Kidney tubule cell (primary cell): ENCODE measurements around the gene LMX1A.

ENCODE experiments used
- DNase-seq: peaks from one replicate; pipeline ENCODE4 v3.0.0-alpha.2; 2018; ENCODE audit warnings: low spot score

The LMX1A gene

GRCh38 chr1:165265196-165265838, 91.2 kb downstream of the LMX1A start:
- no peak for DNase-seq

- no peak for DNase-seq
These were observed 96.6 kb downstream of the LMX1A start for GRCh38 chr1:165259706-165260428.

DNA sequence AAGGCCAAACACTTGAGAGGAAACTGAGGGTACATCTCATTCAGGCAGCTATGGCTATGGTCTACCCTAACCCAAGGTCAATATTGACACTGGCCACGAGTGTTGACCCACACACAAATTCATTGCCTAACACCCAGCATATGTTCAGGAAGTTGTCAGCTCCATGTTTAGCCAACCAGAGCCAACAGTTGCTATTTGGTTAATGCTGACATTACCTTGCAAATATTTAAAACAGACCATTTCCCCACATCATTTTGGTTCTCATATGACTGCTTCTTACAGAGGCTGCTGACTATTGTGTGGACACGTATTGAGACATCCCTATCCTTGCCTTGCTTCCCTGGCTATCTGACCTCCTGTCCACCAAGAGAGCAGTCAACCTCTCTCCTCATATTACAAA, 97.3 kb downstream of the LMX1A start:
- DNase-seq: peak; percentile 2

DNA sequence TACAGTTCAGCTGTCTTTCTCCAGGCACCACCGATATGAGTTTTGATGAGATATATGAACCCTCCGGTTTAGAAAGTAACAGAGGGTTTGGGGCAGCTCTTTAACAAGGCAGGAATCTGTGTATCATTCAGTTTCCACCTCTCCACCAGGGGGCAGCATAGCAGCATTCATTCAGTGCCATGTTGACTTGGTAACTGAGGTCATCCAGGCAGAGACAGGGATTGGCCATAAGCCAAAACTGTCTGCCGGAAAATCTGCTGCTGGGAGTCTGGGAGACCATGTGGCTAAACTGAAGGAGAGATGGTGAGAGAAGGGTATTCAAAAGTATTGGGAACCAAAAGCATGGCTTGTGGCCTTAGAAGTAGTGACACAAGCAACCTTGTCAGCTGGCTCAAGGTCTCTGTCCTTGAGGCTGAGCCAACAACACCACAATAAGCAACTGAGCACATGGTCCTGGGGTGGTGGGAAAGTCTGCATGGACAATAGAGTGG, 98.5 kb downstream of the LMX1A start:
- DNase-seq: peak; percentile 82

- no peak for DNase-seq
These were observed 101.5 kb downstream of the LMX1A start for GRCh38 chr1:165254896-165255625.

DNA sequence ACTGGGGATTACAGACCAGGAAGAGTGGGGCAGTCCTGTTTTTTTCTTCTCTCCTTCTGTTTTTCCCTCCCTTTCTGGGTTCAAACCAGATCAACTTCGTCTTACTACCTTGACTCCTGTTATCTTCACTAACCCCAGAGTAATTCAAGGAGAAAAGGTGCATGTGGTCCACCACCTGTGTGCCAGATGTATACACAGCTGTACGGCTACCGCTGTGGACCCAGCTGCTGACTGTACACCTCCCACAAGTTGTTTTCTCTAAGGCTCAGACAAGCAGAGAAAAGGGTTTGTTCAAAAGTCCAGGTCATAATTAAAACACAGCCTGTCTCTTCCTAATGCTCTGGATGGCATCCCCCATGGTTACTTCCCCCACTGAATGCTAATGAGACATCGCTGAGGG, 102.1 kb downstream of the LMX1A start:
- DNase-seq: no peak

DNA sequence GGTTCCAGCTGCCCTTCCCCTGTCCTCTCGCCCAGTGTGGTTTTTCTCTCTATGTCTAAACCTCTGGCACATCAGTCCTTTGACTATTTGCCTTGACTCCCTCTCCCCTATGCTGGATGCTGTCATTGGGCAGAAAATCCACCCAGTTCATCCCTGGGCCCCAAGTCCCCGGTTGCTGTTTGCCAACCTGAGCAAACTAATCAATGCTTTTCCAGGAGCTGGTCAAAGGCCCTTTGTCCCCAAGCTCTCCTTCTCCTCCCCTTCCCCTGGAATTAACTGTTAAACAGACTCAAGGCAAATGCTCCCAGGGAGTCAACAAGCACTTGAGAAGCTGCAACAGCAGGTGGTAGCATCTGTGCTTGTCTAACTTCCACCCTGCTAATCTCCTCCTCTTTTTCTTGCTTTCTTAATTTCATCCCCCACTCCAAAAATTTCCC, 102.7 kb downstream of the LMX1A start:
- DNase-seq: no peak

DNA sequence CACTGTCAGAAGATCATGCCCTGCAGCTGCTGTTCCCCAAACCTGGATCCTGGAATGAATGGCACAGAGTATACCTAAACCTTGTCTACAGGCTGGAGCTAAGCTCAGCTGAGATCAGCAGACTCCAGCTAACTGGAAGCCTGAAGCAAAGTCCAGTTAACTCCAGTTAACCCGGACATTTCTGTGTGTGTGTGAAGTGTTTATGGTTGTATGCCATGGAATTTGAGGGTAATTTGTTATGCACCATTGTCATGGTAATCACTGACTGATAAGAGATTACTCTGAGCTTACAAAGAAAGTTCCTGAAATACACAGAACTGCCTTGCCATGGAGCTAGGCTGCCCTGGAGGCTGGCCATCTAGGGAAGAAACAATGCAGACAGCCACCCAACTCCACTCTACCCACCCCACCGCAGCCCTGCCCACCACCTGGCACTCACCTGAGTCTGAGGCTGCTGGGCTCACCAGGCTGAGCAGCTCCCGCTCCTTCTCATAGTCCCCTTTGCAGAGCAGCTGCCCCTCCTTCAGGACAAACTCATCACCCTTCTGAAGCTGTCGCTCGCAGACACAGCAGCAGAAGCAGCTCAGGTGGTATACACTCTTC, 107.4 kb downstream of the LMX1A start:
- no peak for DNase-seq

DNA sequence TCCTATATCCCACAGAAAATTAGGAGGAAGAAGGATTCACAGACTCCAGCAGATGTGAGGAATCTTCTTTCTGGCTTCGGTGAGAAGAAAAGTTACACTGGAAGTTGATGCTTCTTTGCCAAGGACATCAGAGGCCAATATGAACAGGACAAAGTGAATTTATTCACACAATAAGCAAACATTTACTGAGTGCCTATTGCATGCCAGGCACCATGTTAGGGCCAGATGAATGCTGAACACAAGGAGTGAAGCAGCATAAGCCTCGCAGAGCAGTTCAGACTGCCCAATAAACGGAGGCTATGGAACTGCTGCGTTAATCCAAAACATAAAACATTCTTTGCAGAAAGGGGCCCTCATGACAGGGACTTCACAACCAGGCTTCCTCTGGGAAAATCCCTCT, 114.6 kb downstream of the LMX1A start:
- no peak for DNase-seq

GRCh38 chr1:165241321-165241720, 115.2 kb downstream of the LMX1A start:
- no peak for DNase-seq

GRCh38 chr1:165240492-165240891, 116.0 kb downstream of the LMX1A start:
- no peak for DNase-seq

GRCh38 chr1:165239873-165240272, 116.6 kb downstream of the LMX1A start:
- DNase-seq: no peak

DNA sequence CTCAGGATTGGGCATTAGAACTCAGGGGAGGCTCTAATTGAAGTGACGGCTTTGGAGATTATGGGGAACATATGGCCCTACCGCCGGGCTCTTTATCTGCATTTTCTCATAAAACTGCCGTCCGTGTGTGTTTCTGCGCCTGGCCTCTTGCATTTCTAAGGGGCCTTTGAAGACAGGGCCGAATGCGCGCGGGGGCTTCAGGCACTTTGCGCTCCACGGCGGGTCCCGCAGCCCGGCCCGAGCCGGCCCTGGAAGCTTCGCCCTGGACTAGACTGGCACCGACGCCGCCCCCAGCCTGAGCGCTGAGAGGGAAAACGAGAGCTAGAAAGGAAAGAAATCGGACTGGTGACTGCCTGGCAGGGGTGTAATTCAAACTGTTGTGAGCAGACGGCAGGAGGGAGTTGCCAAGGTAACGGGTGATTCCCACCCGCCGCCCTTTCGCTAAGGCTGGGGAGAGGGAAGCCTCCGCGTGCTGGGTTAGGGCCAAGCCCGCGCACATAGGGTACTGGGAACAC, 120.7 kb downstream of the LMX1A start:
- no peak for DNase-seq

DNA sequence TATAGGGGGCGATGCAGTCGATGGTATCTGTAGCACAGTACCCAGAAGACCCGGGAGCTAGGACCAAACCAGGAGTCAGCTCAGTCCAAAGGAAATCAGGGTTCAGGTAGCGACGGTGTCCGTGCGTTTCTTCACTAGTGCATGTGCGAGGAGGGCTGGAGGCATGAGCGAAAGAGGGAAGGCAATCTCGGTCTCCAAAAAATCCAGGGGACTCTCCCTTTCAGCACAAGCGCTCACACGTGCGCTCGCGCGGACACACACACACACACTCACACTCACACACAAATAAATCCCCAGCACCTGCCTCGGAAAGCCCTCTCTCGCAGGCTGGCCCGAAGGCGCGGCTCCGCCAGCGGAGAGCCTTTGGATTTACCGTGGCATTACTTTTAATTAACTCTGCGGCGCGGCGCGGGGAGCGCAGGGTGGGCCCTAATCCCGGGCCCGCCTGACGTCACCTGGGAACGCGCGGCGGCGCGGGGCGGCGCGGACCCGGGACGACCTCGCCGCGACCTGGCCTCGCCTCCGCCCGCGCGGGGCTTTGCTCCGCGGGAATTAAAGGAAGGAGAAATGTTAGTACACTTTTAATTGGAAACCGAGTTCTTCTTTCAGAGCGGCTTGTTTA, 121.2 kb downstream of the LMX1A start:
- no peak for DNase-seq

GRCh38 chr1:165234149-165234548, 122.4 kb downstream of the LMX1A start:
- no peak for DNase-seq

GRCh38 chr1:165228676-165229075, 127.8 kb downstream of the LMX1A start:
- no peak for DNase-seq

GRCh38 chr1:165228111-165228655, 128.3 kb downstream of the LMX1A start:
- DNase-seq: no peak

- DNase-seq: no peak
These were observed 130.2 kb downstream of the LMX1A start for GRCh38 chr1:165226326-165226725.

DNA sequence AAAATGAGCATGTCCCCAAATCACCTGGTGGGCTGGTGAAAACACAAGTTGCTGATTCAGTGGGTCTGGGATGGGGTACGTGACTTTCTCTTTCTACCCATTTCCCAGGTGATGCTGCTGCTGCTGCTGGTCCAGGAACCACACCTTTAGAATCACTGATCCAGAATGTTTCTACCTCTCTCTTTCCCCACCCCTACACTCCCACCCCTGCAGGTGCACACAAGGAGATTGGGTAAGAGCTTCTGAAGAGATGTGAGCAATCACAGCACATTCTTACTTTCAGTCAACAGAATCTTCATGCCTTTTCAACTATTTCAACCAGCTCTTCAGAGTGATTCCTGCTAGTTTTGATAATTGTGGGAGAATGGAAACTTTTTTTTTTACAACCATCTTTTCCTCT, 130.9 kb downstream of the LMX1A start:
- no peak for DNase-seq

DNA sequence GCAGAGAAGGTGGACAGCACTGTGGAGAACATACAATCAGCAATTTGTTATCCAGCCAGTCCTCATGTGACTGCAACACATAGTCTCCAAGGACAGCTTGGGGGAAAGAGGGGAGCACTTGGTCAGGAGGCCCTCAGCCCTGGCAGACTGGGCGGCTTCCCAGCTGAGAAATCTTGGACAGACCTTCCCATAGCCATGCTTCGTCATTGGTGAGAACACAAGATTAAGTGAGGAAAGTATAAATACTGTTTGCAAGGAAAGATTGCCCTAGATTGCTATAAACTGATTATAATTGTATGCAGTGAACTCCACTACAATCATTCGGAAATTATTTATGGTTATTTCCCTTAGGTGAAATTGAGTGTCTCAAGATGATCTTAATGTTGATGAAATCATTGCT, 131.5 kb downstream of the LMX1A start:
- no peak for DNase-seq

- DNase-seq: no peak
These were observed 132.0 kb downstream of the LMX1A start for GRCh38 chr1:165224504-165224903.

DNA sequence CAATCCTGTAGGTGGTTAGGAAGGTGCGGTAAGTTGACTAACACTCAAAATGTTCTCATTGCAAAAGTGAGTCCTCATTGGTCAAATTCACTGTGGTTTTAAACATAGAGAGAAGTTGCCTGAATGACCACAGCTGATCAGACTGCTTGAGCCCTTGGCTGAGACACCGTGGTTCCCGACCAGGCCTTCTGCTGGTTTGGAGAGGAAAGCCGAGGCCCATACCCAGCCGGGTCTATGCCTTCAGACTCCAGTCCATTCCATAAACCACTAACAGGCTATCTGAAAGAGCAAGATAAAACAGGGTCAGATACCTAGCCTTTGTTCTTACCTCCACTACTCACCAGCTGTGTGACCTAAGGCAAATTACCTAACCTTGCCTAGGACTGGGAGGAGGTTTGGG, 133.9 kb downstream of the LMX1A start:
- DNase-seq: no peak
